GM12872 (cell line): ENCODE results near the gene DDIT4L.

Experiments used
- CTCF ChIP-seq: IDR thresholded peaks from 3 replicates; pipeline ENCODE4 v1.5.1; 2011; ENCODE audit warnings: low read depth, mild to moderate bottlenecking, low read length, moderate library complexity; ENCODE audit not compliant: insufficient read depth

The DDIT4L gene

GRCh38 chr4:100198061-100198460 is 7.8 kb upstream of the DDIT4L start:
- no peak for TF ChIP-seq CTCF

GRCh38 chr4:100190643-100191600 is 654 bp upstream of the DDIT4L start:
- TF ChIP-seq CTCF = no peak

GRCh38 chr4:100188829-100189228 is 1.4 kb downstream of the DDIT4L start:
- no peak for TF ChIP-seq CTCF

GRCh38 chr4:100187781-100188180 is 2.5 kb downstream of the DDIT4L start:
- no peak for TF ChIP-seq CTCF

GRCh38 chr4:100184787-100185186 is 5.5 kb downstream of the DDIT4L start:
- no peak for TF ChIP-seq CTCF

GRCh38 chr4:100177855-100178254 is 12.4 kb downstream of the DDIT4L start:
- TF ChIP-seq CTCF = no peak

- no peak for TF ChIP-seq CTCF
Measured at GRCh38 chr4:100177126-100177525, 13.1 kb downstream of the DDIT4L start.
